Keratinocyte (primary cell): ENCODE results near the gene TRPT1.

ENCODE experiments used
- CTCF ChIP-seq, 3 experiments: IDR thresholded peaks in 1 of 3; conservative IDR thresholded peaks in 1 of 3; optimal IDR thresholded peaks in 1 of 3; 2 replicates in 2 of 3; 3 replicates in 1 of 3; pipeline versions ENCODE3 to v1.5.1; 2011; ENCODE audit warnings: low read length in 3 of 3, mild to moderate bottlenecking in 3 of 3, moderate library complexity in 2 of 3, control low read depth in 1 of 3, inconsistent platforms in 1 of 3; ENCODE audit not compliant: insufficient read depth in 2 of 3; ENCODE audit errors: extremely low read depth in 1 of 3
- EZH2 ChIP-seq: IDR thresholded peaks from one replicate; pipeline ENCODE4 v1.6.1; 2012; ENCODE audit warnings: inconsistent platforms, mild to moderate bottlenecking, low read length, moderate library complexity

DNA sequence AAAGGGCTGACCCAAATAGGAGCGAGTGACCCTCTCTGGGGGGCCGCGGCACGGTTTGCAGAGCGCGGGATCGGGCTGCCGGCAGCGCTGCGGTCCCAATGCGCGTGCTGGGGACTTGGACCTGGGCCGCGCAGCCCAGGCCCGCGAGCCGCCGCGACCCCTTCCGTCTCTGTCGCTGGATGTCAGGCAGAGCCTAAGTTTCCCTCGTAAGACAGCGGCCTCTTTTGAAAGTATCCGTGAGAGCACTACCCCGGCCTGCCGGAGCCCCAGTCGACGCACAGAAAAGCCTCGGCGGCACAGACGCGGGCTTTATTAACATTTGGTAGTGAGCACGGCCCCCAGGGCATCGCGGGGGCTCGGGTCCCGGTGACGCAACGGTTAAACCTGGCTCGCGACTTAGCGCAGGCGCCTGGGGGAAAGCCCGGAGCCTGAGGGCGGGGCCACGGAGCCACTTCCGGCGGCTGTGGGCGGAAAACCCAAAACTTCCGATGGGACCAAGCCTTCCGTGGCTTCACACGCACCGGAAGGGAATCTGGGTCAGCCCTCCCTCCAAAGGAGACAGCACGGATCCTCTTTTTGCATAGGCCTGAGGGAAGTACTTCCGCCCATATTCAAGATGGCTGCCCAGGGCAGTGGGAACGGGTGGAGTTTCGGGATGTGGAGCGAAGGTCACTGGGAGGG, 43.7 kb upstream of the TRPT1 start:
- TF ChIP-seq CTCF (optimal IDR thresholded peaks at IDR 0.05 in 1 of 3, IDR thresholded peaks at IDR 0.05 in 1 of 3, conservative IDR thresholded peaks at IDR 0.05 in 1 of 3; ENCODE audit: extremely low read depth in 1 of 3, insufficient read depth in 2 of 3, low read length in 3 of 3) (no peak), EZH2 (no peak)
